Measurements from ENCODE around the gene NKAIN2.

The NKAIN2 gene

GRCh38 chr6:124069230-124069950 lies 265.7 kb downstream of the NKAIN2 start:
- DNase-seq (ENCODE audit: low read depth), result no peak
- no peak overlapping the region for H3K4me3 ChIP-seq (ENCODE audit: low read length)
- no peak for TF ChIP-seq CTCF (conservative IDR thresholded peaks at IDR 0.05; ENCODE audit: low read length)

- no peak for DNase-seq (ENCODE audit: low read depth)
- no peak for TF ChIP-seq CTCF (conservative IDR thresholded peaks at IDR 0.05; ENCODE audit: low read length)
- H3K4me3 ChIP-seq (ENCODE audit: low read length), result no peak overlapping the region
Measured at GRCh38 chr6:124073021-124073420, 269.4 kb downstream of the NKAIN2 start.

GRCh38 chr6:124073820-124074587 lies 270.3 kb downstream of the NKAIN2 start:
- TF ChIP-seq CTCF (conservative IDR thresholded peaks at IDR 0.05; ENCODE audit: low read length), result no peak
- DNase-seq (ENCODE audit: low read depth), result no peak
- no peak overlapping the region for H3K4me3 ChIP-seq (ENCODE audit: low read length)

GRCh38 chr6:124074606-124075005 lies 270.9 kb downstream of the NKAIN2 start:
- no peak overlapping the region for H3K4me3 ChIP-seq (ENCODE audit: low read length)
- TF ChIP-seq CTCF (conservative IDR thresholded peaks at IDR 0.05; ENCODE audit: low read length), result no peak
- no peak for DNase-seq (ENCODE audit: low read depth)

- no peak for DNase-seq (ENCODE audit: low read depth)
- no peak overlapping the region for H3K4me3 ChIP-seq (ENCODE audit: low read length)
- TF ChIP-seq CTCF (conservative IDR thresholded peaks at IDR 0.05; ENCODE audit: low read length), result no peak
Measured at GRCh38 chr6:124076336-124077048, 272.8 kb downstream of the NKAIN2 start.

GRCh38 chr6:124078169-124078568 lies 274.5 kb downstream of the NKAIN2 start:
- DNase-seq (ENCODE audit: low read depth), result no peak
- no peak for TF ChIP-seq CTCF (conservative IDR thresholded peaks at IDR 0.05; ENCODE audit: low read length)
- no peak overlapping the region for H3K4me3 ChIP-seq (ENCODE audit: low read length)

Data from AG10803 (cell line).